Activated CD4-positive, CD25-positive, alpha-beta regulatory T cell (primary cell): ENCODE results near the gene COL5A2.

Source experiments
- DNase-seq, 4 experiments: peaks; one replicate each; lab custom pipeline; 2025; lab: John Stamatoyannopoulos, UW

Gene COL5A2

GRCh38 chr2:189178726-189179569 is 613 bp downstream of the COL5A2 start:
- no peak for DNase-seq

- no peak for DNase-seq
These were observed 1.5 kb downstream of the COL5A2 start for GRCh38 chr2:189178054-189178453.

GRCh38 chr2:189177251-189177840 is 2.2 kb downstream of the COL5A2 start:
- no peak for DNase-seq

- DNase-seq = no peak
These were observed 3.0 kb downstream of the COL5A2 start for GRCh38 chr2:189176516-189176915.

GRCh38 chr2:189175869-189176433 is 3.6 kb downstream of the COL5A2 start:
- no peak for DNase-seq

GRCh38 chr2:189171956-189172609 is 7.5 kb downstream of the COL5A2 start:
- DNase-seq = no peak

GRCh38 chr2:189168856-189169499 is 10.6 kb downstream of the COL5A2 start:
- no peak for DNase-seq

- DNase-seq = no peak
These were observed 13.7 kb downstream of the COL5A2 start for GRCh38 chr2:189165656-189166380.

- no peak for DNase-seq
These were observed 14.8 kb downstream of the COL5A2 start for GRCh38 chr2:189164746-189165145.

- DNase-seq = no peak
These were observed 15.7 kb downstream of the COL5A2 start for GRCh38 chr2:189163889-189164288.

- DNase-seq = no peak
These were observed 17.0 kb downstream of the COL5A2 start for GRCh38 chr2:189162566-189162965.

GRCh38 chr2:189161894-189162293 is 17.7 kb downstream of the COL5A2 start:
- no peak for DNase-seq

GRCh38 chr2:189159717-189160116 is 19.8 kb downstream of the COL5A2 start:
- no peak for DNase-seq

- no peak for DNase-seq
These were observed 20.3 kb downstream of the COL5A2 start for GRCh38 chr2:189159273-189159672.

- DNase-seq = no peak
These were observed 21.6 kb downstream of the COL5A2 start for GRCh38 chr2:189157939-189158338.

- no peak for DNase-seq
These were observed 22.1 kb downstream of the COL5A2 start for GRCh38 chr2:189157456-189157855.

GRCh38 chr2:189155795-189156194 is 23.8 kb downstream of the COL5A2 start:
- DNase-seq = no peak

GRCh38 chr2:189153619-189154018 is 25.9 kb downstream of the COL5A2 start:
- DNase-seq = no peak

- no peak for DNase-seq
These were observed 27.1 kb downstream of the COL5A2 start for GRCh38 chr2:189152483-189152882.

GRCh38 chr2:189151906-189152305 is 27.7 kb downstream of the COL5A2 start:
- no peak for DNase-seq

GRCh38 chr2:189150033-189150432 is 29.5 kb downstream of the COL5A2 start:
- DNase-seq = no peak

- no peak for DNase-seq
These were observed 31.6 kb downstream of the COL5A2 start for GRCh38 chr2:189147989-189148388.
